SKM-1 treated with dmso at 0.1 percent for 144 hours (cell line): ENCODE results near the gene NDUFAF3.
A peak's percentile ranks its signal among the peaks of the same experiment; 100 is the strongest.
"Not testable (repeated sequence)": the region's sequence is repeated elsewhere in the genome, so short reads cannot be mapped to it uniquely, and the experiment has no call there.

Source experiments
- DNase-seq: peaks from one replicate; lab custom pipeline; 2025; ENCODE audit not compliant: unreplicated experiment; lab: John Stamatoyannopoulos, UW

Gene NDUFAF3

GRCh38 chr3:48999085-48999858 is 22.6 kb upstream of the NDUFAF3 start:
- DNase-seq, result no peak

DNA sequence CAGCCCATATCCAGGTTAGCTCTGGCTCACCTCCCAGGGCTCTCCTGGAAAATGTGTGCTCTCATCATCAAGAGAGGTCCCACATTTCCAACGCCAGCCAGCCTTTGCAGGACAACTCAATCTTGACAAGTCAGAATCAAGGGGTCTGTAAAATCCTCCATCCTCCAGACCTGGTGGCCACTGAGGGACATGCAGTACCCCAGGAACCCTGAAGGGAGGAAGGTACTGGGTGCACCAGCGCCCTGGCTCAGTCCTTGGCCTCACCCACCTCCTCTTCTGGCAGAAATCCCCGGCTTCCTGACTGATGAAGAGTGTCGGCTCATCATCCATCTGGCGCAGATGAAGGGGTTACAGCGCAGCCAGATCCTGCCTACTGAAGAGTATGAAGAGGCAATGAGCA is 20.8 kb upstream of the NDUFAF3 start:
- DNase-seq, result no peak

GRCh38 chr3:49004352-49005302 is 17.3 kb upstream of the NDUFAF3 start:
- DNase-seq, result no peak

GRCh38 chr3:49005303-49005680 is 16.6 kb upstream of the NDUFAF3 start:
- DNase-seq, result no peak

DNA sequence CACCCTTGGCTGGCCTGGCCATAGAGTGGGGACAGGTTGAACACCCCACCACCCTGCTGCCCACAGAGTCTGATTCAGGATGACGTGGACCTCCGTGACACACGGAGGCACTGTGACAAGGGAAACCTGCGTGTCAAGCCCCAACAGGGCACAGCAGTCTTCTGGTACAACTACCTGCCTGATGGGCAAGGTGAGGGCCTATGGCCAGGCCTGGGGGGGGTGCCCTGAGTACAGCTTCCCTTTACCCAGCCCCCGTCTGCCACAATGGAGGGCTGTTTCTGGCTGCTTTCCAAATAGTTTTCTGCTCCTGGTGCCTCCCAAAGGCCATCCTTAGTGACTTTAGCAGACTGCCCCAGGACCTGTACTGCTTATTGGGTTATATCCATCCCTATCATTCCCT is 15.9 kb upstream of the NDUFAF3 start:
- DNase-seq, result no peak

DNA sequence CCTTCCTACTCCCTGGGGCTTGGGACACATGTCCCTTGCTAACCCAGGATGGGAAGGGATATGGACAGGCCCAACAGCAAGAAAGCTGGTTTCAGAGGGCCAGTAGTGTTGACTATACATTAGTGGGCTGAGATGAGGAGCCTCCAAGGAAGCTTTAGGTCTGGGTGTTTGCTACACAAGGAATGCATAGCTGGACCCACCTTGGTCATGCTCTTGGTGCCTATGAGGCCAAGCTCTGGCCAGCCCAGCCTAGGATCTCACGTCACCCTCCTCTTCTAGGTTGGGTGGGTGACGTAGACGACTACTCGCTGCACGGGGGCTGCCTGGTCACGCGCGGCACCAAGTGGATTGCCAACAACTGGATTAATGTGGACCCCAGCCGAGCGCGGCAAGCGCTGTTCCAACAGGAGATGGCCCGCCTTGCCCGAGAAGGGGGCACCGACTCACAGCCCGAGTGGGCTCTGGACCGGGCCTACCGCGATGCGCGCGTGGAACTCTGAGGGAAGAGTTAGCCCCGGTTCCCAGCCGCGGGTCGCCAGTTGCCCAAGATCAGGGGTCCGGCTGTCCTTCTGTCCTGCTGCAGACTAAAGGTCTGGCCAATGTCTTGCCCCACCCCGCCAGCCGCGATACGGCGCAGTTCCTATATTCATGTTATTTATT is 15.4 kb upstream of the NDUFAF3 start:
- DNase-seq, result no peak

GRCh38 chr3:49007068-49007770 is 14.7 kb upstream of the NDUFAF3 start, which contains the start of gene WDR6:
Gene WDR6, plus strand, starts transcription at chr3:49007391. Its CDS starts 41 bp downstream, at chr3:49007432.
- DNase-seq, result peak; percentile 91

- peak; percentile 80 for DNase-seq
These were observed 14.0 kb upstream of the NDUFAF3 start for GRCh38 chr3:49007771-49008528.

- not testable (repeated sequence) for DNase-seq
These were observed 13.3 kb upstream of the NDUFAF3 start for GRCh38 chr3:49008627-49009026.

DNA sequence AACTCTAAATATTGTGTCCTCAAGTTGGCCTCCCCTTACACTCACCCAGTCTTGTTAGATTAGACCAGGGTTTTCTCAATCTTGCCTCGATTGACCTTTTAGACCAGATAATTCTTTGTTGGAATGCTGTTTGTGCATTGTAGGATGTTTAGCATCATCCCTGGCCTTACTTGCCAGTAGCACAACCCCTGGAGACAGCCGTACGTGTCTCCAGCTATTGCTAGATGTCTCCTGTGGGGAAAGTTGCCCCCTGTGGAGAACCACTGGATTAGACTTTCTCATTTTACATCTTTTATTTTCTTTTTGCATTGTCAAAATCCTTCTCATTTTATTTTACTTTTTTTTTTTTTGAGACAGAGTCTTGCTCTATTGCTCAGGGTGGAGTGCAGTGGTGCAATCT is 12.5 kb upstream of the NDUFAF3 start:
- no peak for DNase-seq

DNA sequence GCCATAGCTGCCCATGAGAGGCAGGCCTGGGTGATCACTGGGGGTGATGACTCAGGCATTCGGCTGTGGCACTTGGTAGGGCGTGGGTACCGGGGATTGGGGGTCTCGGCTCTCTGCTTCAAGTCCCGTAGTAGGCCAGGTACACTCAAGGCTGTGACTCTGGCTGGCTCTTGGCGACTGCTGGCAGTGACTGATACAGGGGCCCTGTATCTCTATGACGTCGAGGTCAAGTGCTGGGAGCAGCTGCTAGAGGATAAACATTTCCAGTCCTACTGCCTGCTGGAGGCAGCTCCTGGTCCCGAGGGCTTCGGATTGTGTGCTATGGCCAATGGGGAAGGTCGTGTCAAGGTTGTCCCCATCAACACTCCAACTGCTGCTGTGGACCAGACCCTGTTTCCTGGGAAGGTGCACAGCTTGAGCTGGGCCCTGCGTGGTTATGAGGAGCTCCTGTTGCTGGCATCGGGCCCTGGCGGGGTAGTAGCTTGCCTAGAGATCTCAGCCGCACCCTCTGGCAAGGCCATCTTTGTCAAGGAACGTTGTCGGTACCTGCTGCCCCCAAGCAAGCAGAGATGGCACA is 9.4 kb upstream of the NDUFAF3 start:
- DNase-seq, result no peak

GRCh38 chr3:49013113-49013737 is 8.7 kb upstream of the NDUFAF3 start:
- no peak for DNase-seq

GRCh38 chr3:49013738-49014660 is 7.9 kb upstream of the NDUFAF3 start:
- DNase-seq, result peak; percentile 38

- DNase-seq, result no peak
These were observed 6.8 kb upstream of the NDUFAF3 start for GRCh38 chr3:49015072-49015471.

DNA sequence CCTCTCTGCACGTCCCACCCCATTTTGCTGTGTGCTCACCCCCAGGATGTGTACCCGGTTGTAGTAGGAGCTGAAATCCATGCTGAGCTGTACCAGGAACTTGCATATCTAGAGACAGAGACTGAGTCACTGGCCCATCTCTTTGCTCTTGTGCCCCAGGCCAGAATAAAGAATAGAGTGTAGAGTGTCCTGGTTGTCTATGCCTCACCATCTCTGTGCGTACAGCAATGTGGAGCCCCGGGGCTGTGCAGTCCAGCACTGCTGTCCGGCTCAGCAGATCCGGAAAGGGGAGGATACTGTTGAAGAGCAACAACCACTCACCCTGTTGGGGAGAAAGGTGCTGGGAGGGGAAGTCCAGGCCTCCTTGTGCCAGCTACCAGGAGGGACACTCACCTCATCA is 6.2 kb upstream of the NDUFAF3 start:
- no peak for DNase-seq

DNA sequence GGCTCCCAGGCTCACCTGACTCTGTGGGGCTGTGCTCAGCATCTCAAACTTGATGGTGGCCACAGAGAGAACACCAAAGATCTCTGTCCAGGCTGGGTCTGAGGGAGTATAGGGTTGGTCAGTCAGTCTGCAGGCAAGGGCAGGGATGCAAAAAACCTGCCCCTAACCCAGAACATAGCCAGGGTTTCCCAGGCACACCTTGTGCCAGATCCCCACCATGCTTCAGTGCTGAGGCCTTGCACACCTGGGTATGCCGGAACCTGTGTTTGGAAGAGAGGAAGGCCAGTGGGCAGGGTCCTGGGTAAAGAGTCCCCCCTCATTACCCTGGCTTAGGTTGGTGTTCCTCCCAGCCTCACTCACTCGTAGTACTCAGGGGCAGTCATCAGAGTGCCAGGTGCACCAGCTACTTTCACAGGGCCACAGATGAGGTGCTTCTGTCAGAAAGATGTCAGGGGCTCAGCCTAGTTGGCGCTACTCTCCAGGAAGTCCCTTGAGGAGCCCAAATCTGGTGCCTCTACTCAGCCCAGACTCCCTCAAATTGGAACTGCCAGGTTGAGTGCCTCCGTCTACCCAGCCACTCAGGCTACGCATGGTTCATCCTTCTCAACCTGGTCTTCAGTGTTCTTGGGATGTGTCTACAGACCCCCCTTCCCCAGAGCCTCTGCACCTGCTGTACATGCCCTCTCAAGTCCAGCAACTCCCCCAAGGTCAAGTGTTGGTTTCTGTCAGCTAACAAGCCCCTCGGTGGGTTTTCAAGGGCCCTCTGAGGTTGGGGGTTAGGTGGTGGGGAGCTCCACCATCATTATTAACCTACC is 5.3 kb upstream of the NDUFAF3 start:
- no peak for DNase-seq

DNA sequence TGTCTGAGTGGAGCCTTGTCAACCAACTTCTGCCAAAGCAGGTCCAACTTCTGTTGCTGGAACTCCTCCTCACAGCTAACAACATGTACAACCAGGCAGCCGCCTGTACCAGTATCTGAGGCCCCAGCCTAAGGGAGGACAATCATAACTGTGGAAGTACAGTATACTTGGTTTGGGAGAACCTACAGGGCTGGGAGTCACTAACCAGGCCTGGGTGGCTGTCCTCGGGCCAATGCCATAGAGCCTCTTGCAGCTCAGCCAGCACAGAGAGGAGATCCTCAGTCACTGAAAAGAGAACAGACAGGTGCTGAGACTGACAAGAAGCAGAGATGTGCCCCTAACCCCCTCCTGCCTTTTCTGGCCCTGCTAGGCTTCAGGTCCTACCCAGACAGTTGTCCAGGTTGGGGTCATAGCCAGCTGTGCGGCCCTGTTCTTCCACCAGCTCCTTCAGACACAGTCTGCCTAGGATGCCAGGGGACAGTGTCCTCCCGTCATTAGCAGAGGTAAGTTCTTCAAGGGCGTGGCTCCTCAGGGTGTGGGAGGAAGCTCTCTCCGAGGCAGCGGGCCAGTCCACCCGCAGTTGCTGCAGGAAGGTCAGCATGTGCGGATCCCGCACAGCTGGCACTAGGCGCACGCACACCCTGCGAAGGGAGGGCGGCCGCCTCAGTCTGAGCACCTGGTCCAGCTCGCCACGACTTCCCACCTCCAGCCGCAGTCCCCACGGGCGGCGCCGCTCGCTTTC is 4.5 kb upstream of the NDUFAF3 start:
- no peak for DNase-seq
